Testis (tissue), 5 donors: ENCODE measurements around the gene PLA2G1B. TPM values are rescaled to one million over a fixed set of nuclear protein-coding genes. Genes with fewer than 3 reads are reported as not detected.
A peak's percentile ranks its signal among the peaks of the same experiment; 100 is the strongest.

ENCODE experiments used
- DNase-seq: peaks from one replicate; pipeline ENCODE4 v3.0.0-alpha.2; 2019
- H3K27ac ChIP-seq, 2 donors: fragments of 200-600 bp; sonication (generic); one replicate each; pipeline ENCODE4 v1.5.1; 2019
- H3K27me3 ChIP-seq: fragments of 200-600 bp; sonication (generic); one replicate; pipeline ENCODE4 v1.5.1; 2019
- H3K36me3 ChIP-seq: fragments of 200-600 bp; sonication (generic); one replicate; pipeline ENCODE4 v1.5.1; 2017; ENCODE audit warnings: low read depth; ENCODE audit errors: missing control alignments
- H3K4me1 ChIP-seq: fragments of 200-600 bp; sonication (generic); one replicate; pipeline ENCODE4 v1.5.1; 2019
- H3K4me3 ChIP-seq, 2 donors: fragments of 200-600 bp; sonication (generic); one replicate each; pipeline ENCODE4 v1.5.1; 2017 to 2019
- H3K9me3 ChIP-seq: fragments of 200-600 bp; sonication (generic); one replicate; pipeline ENCODE4 v1.5.1; 2017
- POLR2A ChIP-seq: fragments of 450-650 bp; IDR thresholded peaks from one replicate; pipeline ENCODE4 v1.6.1; 2017; ENCODE audit warnings: antibody characterized with exemption, mild to moderate bottlenecking, moderate library complexity
- WGBS, 2 donors: methylation state at CpG; one replicate each; pipeline ENCODE4 v1.1.5; 2018; 5-methylcytosine and 5-hydroxymethylcytosine counted together
- intact Hi-C: fragments of 100-400 bp; cut with DNase I; formaldehyde crosslinking; loops from one replicate; pipeline ENCODE4 v1.15.1; 2023; ENCODE audit warnings: low total_unique reads
- long read RNA-seq, 2 donors: transcript quantifications; one replicate each; lab custom pipeline, GENCODE V29; 2026
- polyA plus RNA-seq: library from polyadenylated mRNA; stranded (reverse); fragments of 350-450 nt; fragmentation: Illumina TruSeq; extraction: RNeasy Lipid Tissue Mini Kit (QIAGEN cat#74804); gene quantifications from one replicate; pipeline ENCODE4 v1.2.3, GENCODE V29; 2014; ENCODE audit warnings: low read depth, low replicate concordance; ENCODE audit not compliant: insufficient read depth
- total RNA-seq, 2 donors: library from RNA; depleted of rRNA; stranded (reverse); fragments of >200 nt; gene quantifications; one replicate each; pipeline ENCODE4 v1.2.3, GENCODE V29; 2016
- TF ChIP-seq, protein P1 (sequence below), 3 experiments: fragments of 450-650 bp in 2 of 3; fragments of 200-600 bp in 1 of 3; sonication (generic) in 1 of 3; IDR thresholded peaks; one replicate each; pipeline ENCODE4 v1.5.1; 2016 to 2019; ENCODE audit warnings: antibody characterized with exemption in 3 of 3, mild to moderate bottlenecking in 2 of 3, moderate library complexity in 1 of 3

PLA2G1B gene
- total RNA-seq (under 1 TPM in 1 of 2 donors, not detected in 1; 0.94 TPM), polyA plus RNA-seq (3.6 TPM)
- long read RNA-seq, donor 1, transcript PLA2G1B-201 (4 exons, 565 nt): major isoform, 7 of 7 reads
- long read RNA-seq, donor 1, partial matches to known transcripts: 0 of 7 reads
- long read RNA-seq, donor 1, other reads (novel, unspliced or antisense): 0 of 7 reads
- long read RNA-seq, donor 2, partial matches to known transcripts: 0 of 3 reads
- long read RNA-seq, donor 2, other reads (novel, unspliced or antisense): 0 of 3 reads

DNA sequence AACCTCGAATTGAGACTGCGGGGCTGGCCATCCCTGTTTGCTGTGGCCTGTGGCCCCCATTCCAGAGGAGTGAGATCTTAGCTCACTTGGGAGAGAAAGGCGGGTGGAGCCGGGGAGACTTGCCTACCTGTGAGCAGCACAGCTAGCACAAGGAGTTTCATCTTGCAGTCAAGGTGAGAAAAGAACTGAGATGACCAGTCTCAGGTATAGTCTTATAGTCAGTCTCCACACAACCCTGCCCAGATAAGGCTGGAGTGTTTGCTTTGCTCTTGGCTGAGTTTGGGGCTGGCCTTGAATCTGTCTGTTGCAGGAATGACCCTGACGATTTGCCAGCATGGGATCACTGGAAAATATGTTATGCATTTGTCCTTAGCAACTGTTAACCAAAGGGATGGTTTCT is at the start of gene PLA2G1B:
TSS of gene PLA2G1B (minus strand) at position 187 of the 400 bp plus-strand sequence. CDS start at position 161, 26 bp downstream.
- no peak within 1 kb of the TSS for H3K4me3 ChIP-seq
- peak; percentile 37 for DNase-seq
- no peaks in the 10 kb centered on the region for H3K27me3 ChIP-seq
- H3K36me3 ChIP-seq: no peaks in the 10 kb centered on the region
- TF ChIP-seq, protein P1, sequence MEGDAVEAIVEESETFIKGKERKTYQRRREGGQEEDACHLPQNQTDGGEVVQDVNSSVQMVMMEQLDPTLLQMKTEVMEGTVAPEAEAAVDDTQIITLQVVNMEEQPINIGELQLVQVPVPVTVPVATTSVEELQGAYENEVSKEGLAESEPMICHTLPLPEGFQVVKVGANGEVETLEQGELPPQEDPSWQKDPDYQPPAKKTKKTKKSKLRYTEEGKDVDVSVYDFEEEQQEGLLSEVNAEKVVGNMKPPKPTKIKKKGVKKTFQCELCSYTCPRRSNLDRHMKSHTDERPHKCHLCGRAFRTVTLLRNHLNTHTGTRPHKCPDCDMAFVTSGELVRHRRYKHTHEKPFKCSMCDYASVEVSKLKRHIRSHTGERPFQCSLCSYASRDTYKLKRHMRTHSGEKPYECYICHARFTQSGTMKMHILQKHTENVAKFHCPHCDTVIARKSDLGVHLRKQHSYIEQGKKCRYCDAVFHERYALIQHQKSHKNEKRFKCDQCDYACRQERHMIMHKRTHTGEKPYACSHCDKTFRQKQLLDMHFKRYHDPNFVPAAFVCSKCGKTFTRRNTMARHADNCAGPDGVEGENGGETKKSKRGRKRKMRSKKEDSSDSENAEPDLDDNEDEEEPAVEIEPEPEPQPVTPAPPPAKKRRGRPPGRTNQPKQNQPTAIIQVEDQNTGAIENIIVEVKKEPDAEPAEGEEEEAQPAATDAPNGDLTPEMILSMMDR (IDR thresholded peaks at IDR 0.05): no peak
- TF ChIP-seq POLR2A: no peak
- intact Hi-C loops: no loop called here
- peaks cover 10% of the 10 kb centered on the region for H3K4me1 ChIP-seq
- 42 to 62% methylated on average over 3 to 5 of the region's 5 CpGs for WGBS, 2 donors
- no peak within 1 kb of the TSS for H3K27ac ChIP-seq
- no peaks in the 10 kb centered on the region for H3K9me3 ChIP-seq

DNA sequence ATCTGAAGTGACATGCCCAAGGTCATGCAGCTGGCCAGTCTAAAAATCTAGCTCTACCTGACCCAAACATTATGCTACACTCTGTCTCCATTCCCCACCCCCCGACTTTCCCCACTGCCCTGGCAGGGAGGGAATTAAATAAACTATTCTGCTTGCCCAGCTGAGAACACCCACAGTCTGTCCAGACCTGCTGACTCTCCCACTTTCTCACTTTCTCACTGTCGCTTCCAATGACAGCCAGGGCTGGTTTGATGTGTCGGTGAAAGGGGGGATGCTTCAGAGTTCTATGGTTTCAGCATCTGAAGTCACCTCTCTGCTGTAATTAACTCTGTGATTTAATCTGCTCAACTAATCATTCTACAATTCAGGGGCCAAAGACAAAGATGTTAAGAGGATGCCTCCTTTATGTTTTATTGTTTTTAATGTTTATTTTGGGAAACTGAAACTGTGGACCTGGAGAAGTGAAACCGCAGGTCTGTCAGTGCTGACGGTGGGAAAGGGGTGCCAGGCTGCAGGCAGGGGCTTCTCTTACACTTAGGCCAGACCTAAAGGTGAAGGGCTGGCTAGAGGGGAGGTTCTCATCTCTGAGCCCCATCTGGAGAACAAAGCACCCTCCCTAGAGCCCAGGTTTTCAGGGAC is 49.5 kb upstream of the PLA2G1B start:
- intact Hi-C loops: no loop called here
- 51 to 59% methylated on average over 5 of the region's 5 CpGs for WGBS, 2 donors
- no peaks in the 10 kb centered on the region for H3K27me3 ChIP-seq

DNA sequence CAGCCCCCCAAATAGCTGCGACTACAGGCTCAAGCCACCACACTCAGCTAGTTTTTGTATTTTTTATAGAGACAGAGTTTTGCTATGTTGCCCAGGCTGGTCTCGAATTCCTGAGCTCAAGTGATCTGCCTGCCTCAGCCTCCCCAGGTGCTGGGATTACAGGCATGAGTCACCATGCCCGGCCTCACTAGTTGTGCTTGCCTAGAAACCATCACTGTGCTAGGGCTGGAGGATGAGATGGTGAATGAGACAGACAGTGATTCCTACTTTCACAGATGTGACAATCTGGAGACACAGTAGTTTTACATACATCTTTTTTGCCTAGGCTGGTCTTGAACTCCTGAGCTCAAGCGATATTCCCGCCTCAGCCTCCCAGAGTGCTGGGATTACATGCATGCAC is 48.8 kb upstream of the PLA2G1B start:
- TF ChIP-seq, protein P1 (IDR thresholded peaks at IDR 0.05): no peak
- TF ChIP-seq POLR2A: no peak
- intact Hi-C loops: no loop called here
- Histone ChIP-seq H3K4me1 (peaks cover under 1% of the 10 kb centered on the region), H3K36me3 (no peaks in the 10 kb centered on the region), H3K27me3 (no peaks in the 10 kb centered on the region), H3K9me3 (no peaks in the 10 kb centered on the region), H3K4me3 (no peak overlapping the region), H3K27ac (no peak overlapping the region)
- WGBS, 2 donors: 85 to 88% methylated on average over 5 of the region's 5 CpGs
- DNase-seq: no peak

More for the DNA sequence above, 49.5 kb upstream of the PLA2G1B start:
- H3K4me1 ChIP-seq: peaks cover 7% of the 10 kb centered on the region
- no peak overlapping the region for H3K4me3 ChIP-seq
- TF ChIP-seq, protein P1 (IDR thresholded peaks at IDR 0.05): no peak
- TF ChIP-seq POLR2A: no peak
- no peaks in the 10 kb centered on the region for H3K9me3 ChIP-seq
- DNase-seq: no peak
- no peaks in the 10 kb centered on the region for H3K36me3 ChIP-seq
- H3K27ac ChIP-seq: no peak overlapping the region

DNA sequence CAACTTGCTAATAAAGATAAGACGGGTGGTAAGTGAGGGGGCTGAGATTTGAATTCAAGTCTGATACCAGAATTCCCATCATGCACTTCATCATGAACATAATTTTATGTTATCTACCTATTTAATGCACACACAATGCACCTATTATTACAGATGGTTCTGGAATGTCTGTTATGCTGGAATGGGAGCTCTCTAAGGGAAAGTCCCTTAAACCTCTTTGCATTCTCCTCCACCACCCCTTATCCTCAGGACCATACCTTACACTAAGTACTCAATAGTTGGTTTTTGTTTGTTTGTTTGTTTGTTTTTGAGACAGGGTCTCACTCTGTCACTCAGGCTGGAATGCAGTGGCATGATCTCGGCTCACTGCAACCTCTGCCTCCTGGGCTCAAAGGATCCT is 48.4 kb upstream of the PLA2G1B start:
- WGBS, 2 donors: 55 to 83% methylated on average over 2 of the region's 2 CpGs
- no peak for DNase-seq
- TF ChIP-seq, protein P1 (IDR thresholded peaks at IDR 0.05): no peak
- no peak for TF ChIP-seq POLR2A

More for the DNA sequence above, 48.4 kb upstream of the PLA2G1B start:
- no peak overlapping the region for H3K4me3 ChIP-seq
- H3K9me3 ChIP-seq: no peaks in the 10 kb centered on the region
- no peaks in the 10 kb centered on the region for H3K36me3 ChIP-seq
- intact Hi-C loops: no loop called here
- no peaks in the 10 kb centered on the region for H3K27me3 ChIP-seq
- H3K27ac ChIP-seq: no peak overlapping the region
- H3K4me1 ChIP-seq: no peaks in the 10 kb centered on the region
